22Rv1 (cell line): ENCODE results near the gene CDKAL1.

ENCODE experiments used
- CTCF ChIP-seq: fragments of 450-650 bp; IDR thresholded peaks from 2 replicates; pipeline ENCODE4 v1.5.1; 2017; ENCODE audit warnings: mild to moderate bottlenecking
- ZFX ChIP-seq: fragments of 450-650 bp; IDR thresholded peaks from 2 replicates; pipeline ENCODE4 v1.6.1; 2017; ENCODE audit warnings: antibody characterized with exemption, borderline replicate concordance

- TF ChIP-seq CTCF (no peak), ZFX (no peak)
Observed at GRCh38 chr6:21123507-21124436, 589.5 kb downstream of the CDKAL1 start.
